ENCODE results near the gene MUC12. TPM values are rescaled to one million over a fixed set of nuclear protein-coding genes. Genes with fewer than 3 reads are reported as not detected.

Gene MUC12
- total RNA-seq, 4 donors from 2014 or later = 0.54 to 15.1 TPM; not detected in 2

DNA sequence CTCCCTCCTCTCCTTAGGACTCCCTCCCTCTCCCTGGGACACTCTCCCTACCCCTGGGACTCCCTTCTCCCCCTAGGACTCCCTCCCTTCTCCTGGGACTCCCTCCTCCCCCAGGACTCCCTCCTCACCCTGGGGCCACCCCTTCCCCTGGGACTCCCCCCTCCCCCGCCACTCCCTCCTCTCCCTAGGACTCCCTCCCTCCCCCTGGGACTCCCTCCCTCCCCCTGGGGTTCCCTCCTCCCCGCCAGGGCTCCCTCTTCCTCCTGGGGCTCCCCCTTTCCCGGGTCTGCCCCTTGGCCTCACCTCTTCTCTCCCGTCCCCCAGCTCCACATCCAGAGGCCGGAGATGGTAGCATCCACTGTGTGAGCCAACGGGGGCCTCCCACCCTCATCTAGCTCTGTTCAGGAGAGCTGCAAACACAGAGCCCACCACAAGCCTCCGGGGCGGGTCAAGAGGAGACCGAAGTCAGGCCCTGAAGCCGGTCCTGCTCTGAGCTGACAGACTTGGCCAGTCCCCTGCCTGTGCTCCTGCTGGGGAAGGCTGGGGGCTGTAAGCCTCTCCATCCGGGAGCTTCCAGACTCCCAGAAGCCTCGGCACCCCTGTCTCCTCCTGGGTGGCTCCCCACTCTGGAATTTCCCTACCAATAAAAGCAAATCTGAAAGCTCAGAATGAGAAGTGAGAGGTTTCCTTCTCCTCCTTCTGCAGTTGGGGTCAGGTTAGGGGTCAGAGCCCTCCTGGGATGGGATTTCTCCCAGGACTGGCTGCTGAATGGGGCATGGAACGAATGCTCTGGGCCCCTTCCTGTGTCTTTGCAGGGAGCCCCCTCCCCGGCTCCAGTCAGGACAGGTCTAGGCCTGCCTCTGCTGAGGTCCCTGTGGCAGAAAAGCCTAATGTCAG is 49.2 kb downstream of the MUC12 start:
- H3K4me3 ChIP-seq = no peak overlapping the region
- no peak for ATAC-seq
- peaks cover 31% of the 10 kb centered on the region for H3K27me3 ChIP-seq
- no CpG with 5 or more reads among the region's 14 CpGs for WGBS, 2 donors (ENCODE audit: low coverage in 1 of 2)
- H3K27ac ChIP-seq = no peak overlapping the region
- H3K36me3 ChIP-seq = no peaks in the 10 kb centered on the region
- TF ChIP-seq POLR2A (IDR thresholded peaks at IDR 0.05) (no peak), EP300 (IDR thresholded peaks at IDR 0.05) (no peak), POLR2AphosphoS5 (IDR thresholded peaks at IDR 0.05) (no peak)
- TF ChIP-seq, protein P1, sequence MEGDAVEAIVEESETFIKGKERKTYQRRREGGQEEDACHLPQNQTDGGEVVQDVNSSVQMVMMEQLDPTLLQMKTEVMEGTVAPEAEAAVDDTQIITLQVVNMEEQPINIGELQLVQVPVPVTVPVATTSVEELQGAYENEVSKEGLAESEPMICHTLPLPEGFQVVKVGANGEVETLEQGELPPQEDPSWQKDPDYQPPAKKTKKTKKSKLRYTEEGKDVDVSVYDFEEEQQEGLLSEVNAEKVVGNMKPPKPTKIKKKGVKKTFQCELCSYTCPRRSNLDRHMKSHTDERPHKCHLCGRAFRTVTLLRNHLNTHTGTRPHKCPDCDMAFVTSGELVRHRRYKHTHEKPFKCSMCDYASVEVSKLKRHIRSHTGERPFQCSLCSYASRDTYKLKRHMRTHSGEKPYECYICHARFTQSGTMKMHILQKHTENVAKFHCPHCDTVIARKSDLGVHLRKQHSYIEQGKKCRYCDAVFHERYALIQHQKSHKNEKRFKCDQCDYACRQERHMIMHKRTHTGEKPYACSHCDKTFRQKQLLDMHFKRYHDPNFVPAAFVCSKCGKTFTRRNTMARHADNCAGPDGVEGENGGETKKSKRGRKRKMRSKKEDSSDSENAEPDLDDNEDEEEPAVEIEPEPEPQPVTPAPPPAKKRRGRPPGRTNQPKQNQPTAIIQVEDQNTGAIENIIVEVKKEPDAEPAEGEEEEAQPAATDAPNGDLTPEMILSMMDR (IDR thresholded peaks at IDR 0.05) = no peak
- H3K4me1 ChIP-seq = peaks cover 0 to 16% (median 3%) of the 10 kb centered on the region in 3 donors
- no peaks in the 10 kb centered on the region for H3K9me3 ChIP-seq

DNA sequence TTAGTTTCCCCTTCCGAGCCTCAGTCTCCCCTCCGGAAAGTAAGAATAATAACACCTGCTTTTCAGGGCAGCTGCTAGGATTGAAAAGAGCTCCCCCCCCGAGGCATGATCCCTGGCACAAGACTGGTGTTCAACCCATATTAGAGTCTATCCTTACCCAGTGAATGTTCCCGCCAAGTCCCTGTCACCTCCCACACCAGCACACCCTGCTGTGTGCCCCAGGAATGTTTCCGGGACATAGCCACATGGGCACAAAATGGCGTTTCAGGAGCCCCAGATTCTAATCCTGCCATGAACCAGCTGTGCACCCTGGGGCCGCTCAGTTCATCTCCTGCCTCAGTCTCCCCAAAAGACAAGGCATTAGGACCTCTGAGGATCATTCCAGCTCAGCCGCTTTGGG is 51.1 kb downstream of the MUC12 start:
- Histone ChIP-seq H3K4me3 (no peak overlapping the region), H3K9me3 (no peaks in the 10 kb centered on the region), H3K27ac (no peak overlapping the region), H3K36me3 (no peaks in the 10 kb centered on the region), H3K27me3 (peaks cover 27% of the 10 kb centered on the region), H3K4me1 (peaks cover 0 to 16% (median 3%) of the 10 kb centered on the region in 3 donors)
- TF ChIP-seq POLR2A (IDR thresholded peaks at IDR 0.05) = no peak
- TF ChIP-seq, protein P1 (IDR thresholded peaks at IDR 0.05) = no peak
- TF ChIP-seq POLR2AphosphoS5 (IDR thresholded peaks at IDR 0.05) = no peak
- no peak for TF ChIP-seq EP300 (IDR thresholded peaks at IDR 0.05)
- WGBS, 2 donors (ENCODE audit: low coverage in 1 of 2) = 100% methylated on average over 2 of the region's 8 CpGs; no CpG with 5 or more reads in 1 of the 2 donors
- ATAC-seq = no peak

GRCh38 chr7:101021703-101022102 is 52.3 kb downstream of the MUC12 start:
- no peak for ATAC-seq
- TF ChIP-seq EP300 (IDR thresholded peaks at IDR 0.05) = no peak
- no peak for TF ChIP-seq POLR2AphosphoS5 (IDR thresholded peaks at IDR 0.05)
- TF ChIP-seq, protein P1 (IDR thresholded peaks at IDR 0.05) = no peak
- no peak for TF ChIP-seq POLR2A (IDR thresholded peaks at IDR 0.05)
- Histone ChIP-seq H3K27ac (no peak overlapping the region), H3K4me3 (no peak overlapping the region), H3K4me1 (peaks cover 0 to 10% (median 3%) of the 10 kb centered on the region in 3 donors), H3K9me3 (no peaks in the 10 kb centered on the region), H3K36me3 (no peaks in the 10 kb centered on the region), H3K27me3 (peaks cover 18% of the 10 kb centered on the region)
- WGBS, 2 donors (ENCODE audit: low coverage in 1 of 2) = 64 to 100% methylated on average over 1 to 2 of the region's 3 CpGs

- 79 to 82% methylated on average over 1 to 2 of the region's 2 CpGs for WGBS, 2 donors (ENCODE audit: low coverage in 1 of 2)
- Histone ChIP-seq H3K27ac (no peak overlapping the region), H3K27me3 (peaks cover 18% of the 10 kb centered on the region), H3K36me3 (no peaks in the 10 kb centered on the region), H3K4me3 (no peak overlapping the region), H3K4me1 (no peaks in the 10 kb centered on the region), H3K9me3 (no peaks in the 10 kb centered on the region)
- TF ChIP-seq EP300 (IDR thresholded peaks at IDR 0.05) (no peak), POLR2A (IDR thresholded peaks at IDR 0.05) (no peak), POLR2AphosphoS5 (IDR thresholded peaks at IDR 0.05) (no peak)
- TF ChIP-seq, protein P1 (IDR thresholded peaks at IDR 0.05) = no peak
- ATAC-seq = no peak
These were observed 54.5 kb downstream of the MUC12 start for GRCh38 chr7:101023839-101024238.

DNA sequence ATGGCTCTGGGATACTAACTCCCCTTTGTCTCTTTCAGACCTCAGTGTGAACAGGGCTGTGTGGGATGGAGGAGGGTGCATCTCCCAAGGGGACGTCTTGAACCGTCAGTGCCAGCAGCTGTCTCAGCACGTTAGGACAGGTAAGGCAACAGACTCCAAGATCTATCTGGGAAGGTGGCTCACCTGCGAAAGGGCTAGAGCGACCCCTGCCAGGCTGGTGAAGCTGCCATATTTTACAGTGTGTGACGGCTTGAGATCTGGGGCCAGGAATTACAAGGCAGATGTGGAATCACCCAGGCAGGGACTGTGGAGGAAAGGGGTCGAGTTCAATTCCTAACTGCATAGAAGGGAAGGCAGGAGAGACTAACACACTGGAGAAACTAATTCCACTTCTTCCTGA is 61.7 kb downstream of the MUC12 start:
- TF ChIP-seq POLR2A (IDR thresholded peaks at IDR 0.05) = no peak
- no peak for ATAC-seq

More for the DNA sequence above, 61.7 kb downstream of the MUC12 start:
- no peaks in the 10 kb centered on the region for H3K27me3 ChIP-seq
- no peak overlapping the region for H3K27ac ChIP-seq
- H3K4me1 ChIP-seq = no peaks in the 10 kb centered on the region
- H3K36me3 ChIP-seq = no peaks in the 10 kb centered on the region
- H3K4me3 ChIP-seq = no peak overlapping the region
- no peaks in the 10 kb centered on the region for H3K9me3 ChIP-seq
- WGBS, 2 donors (ENCODE audit: low coverage in 1 of 2) = 0 to 10% methylated on average over 1 to 2 of the region's 7 CpGs

Data from gastroesophageal sphincter (tissue), 4 donors.